OCI-LY7 (cell line): ENCODE measurements around the gene TRAF3.

Experiments used
- CTCF ChIP-seq: fragments of 200-600 bp; sonication (generic); conservative IDR thresholded peaks from 2 replicates; pipeline ENCODE4 v1.5.1; 2014; ENCODE audit warnings: mild to moderate bottlenecking, antibody characterized with exemption, low read length, moderate library complexity, mixed read lengths
- EZH2phosphoT487 ChIP-seq: fragments of 200-600 bp; sonication (generic); IDR thresholded peaks from 2 replicates; pipeline ENCODE4 v1.6.1; 2018; ENCODE audit warnings: low read depth, borderline replicate concordance, mild to moderate bottlenecking, mixed run types, antibody characterized with exemption, low read length, moderate library complexity, mixed read lengths

GRCh38 chr14:102948698-102949061, 171.4 kb downstream of the TRAF3 start:
- TF ChIP-seq CTCF (no peak), EZH2phosphoT487 (no peak)
